Ascending aorta (tissue), 2 donors: ENCODE results near the gene MAN1C1. TPM values are rescaled to one million over a fixed set of nuclear protein-coding genes. Genes with fewer than 3 reads are reported as not detected.

ENCODE experiments used
- DNase-seq, 2 donors: peaks; one replicate each; pipeline ENCODE4 v3.0.0-alpha.2; 2019; ENCODE audit warnings: low spot score in 2 of 2
- H3K27ac ChIP-seq, 2 donors: fragments of 200-600 bp; sonication (generic); one replicate each; pipeline ENCODE4 v1.5.1; 2016 to 2017; ENCODE audit warnings: mild to moderate bottlenecking in 1 of 2
- H3K27me3 ChIP-seq: fragments of 200-600 bp; sonication (generic); one replicate; pipeline ENCODE4 v1.5.1; 2017
- H3K36me3 ChIP-seq, 2 donors: fragments of 200-600 bp; sonication (generic); one replicate each; pipeline ENCODE4 v1.5.1; 2016
- H3K4me1 ChIP-seq, 2 donors: fragments of 200-600 bp; sonication (generic); one replicate each; pipeline ENCODE4 v1.5.1; 2016 to 2017; ENCODE audit warnings: mild to moderate bottlenecking in 1 of 2
- H3K4me3 ChIP-seq, 2 donors: fragments of 200-600 bp; sonication (generic); one replicate each; pipeline ENCODE4 v1.5.1; 2016 to 2017; ENCODE audit warnings: mild to moderate bottlenecking in 1 of 2
- H3K9me3 ChIP-seq, 2 donors: fragments of 200-600 bp; sonication (generic); one replicate each; pipeline ENCODE4 v1.5.1; 2016
- intact Hi-C: fragments of 100-400 bp; cut with DNase I; formaldehyde crosslinking; loops from one replicate; pipeline ENCODE4 v1.15.1; 2023
- total RNA-seq: library from RNA; depleted of rRNA; stranded (reverse); fragments of >200 nt; gene quantifications from one replicate; pipeline ENCODE4 v1.1.0, GENCODE V29; 2016
- TF ChIP-seq, protein P1 (sequence below), 3 experiments: fragments of 200-600 bp in 2 of 3; fragments of 450-650 bp in 1 of 3; sonication (generic) in 2 of 3; IDR thresholded peaks; one replicate each; pipeline ENCODE4 v1.5.1; 2016 to 2019; ENCODE audit warnings: antibody characterized with exemption in 3 of 3, mild to moderate bottlenecking in 1 of 3, moderate library complexity in 1 of 3

Gene MAN1C1
- total RNA-seq, 1 donor from 2014 or later, result 14.3 TPM

DNA sequence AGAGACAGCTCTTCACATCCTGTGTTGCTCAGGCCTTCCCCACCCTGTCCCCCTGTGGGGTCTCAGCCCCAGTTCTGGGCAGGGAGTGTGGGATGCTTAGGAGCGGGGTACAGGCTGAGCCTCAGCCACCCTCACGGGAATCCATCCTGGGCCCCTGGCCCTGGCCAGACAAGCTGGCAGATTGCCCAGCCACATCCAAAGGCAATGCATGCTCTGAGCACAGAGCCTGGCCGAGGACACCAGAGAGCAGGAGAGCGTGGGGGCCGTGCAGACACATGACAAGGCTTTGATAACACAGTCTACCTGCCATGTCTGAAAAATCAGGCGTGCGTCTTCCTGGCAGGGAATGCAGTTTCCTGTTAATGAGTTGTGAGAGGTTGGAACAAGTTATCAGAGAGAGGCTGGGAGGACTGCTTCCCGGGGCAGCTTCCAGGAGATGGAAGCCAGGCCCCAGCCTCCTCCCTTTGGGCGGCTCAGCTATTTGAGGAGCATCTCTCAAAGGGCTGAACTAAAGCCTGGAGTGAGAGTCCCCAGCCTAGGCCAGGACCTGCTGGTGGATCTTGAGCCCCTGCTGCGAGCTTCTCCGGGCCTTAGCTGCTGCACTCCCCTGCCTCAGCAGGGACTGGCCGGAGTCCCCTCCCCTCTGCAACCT, 111.2 kb downstream of the MAN1C1 start:
- Histone ChIP-seq H3K27me3 (no peaks in the 10 kb centered on the region), H3K27ac (peak overlapping the region in 1 of 2 donors; percentile 22), H3K9me3 (no peaks in the 10 kb centered on the region), H3K4me1 (peaks cover 0 to 15% of the 10 kb centered on the region in 2 donors), H3K4me3 (no peak overlapping the region), H3K36me3 (no peaks in the 10 kb centered on the region)
- TF ChIP-seq, protein P1, sequence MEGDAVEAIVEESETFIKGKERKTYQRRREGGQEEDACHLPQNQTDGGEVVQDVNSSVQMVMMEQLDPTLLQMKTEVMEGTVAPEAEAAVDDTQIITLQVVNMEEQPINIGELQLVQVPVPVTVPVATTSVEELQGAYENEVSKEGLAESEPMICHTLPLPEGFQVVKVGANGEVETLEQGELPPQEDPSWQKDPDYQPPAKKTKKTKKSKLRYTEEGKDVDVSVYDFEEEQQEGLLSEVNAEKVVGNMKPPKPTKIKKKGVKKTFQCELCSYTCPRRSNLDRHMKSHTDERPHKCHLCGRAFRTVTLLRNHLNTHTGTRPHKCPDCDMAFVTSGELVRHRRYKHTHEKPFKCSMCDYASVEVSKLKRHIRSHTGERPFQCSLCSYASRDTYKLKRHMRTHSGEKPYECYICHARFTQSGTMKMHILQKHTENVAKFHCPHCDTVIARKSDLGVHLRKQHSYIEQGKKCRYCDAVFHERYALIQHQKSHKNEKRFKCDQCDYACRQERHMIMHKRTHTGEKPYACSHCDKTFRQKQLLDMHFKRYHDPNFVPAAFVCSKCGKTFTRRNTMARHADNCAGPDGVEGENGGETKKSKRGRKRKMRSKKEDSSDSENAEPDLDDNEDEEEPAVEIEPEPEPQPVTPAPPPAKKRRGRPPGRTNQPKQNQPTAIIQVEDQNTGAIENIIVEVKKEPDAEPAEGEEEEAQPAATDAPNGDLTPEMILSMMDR (IDR thresholded peaks at IDR 0.05), result no peak
- DNase-seq, result peak in 1 of 2 donors; percentile 74
- intact Hi-C loops, result no loop called here

DNA sequence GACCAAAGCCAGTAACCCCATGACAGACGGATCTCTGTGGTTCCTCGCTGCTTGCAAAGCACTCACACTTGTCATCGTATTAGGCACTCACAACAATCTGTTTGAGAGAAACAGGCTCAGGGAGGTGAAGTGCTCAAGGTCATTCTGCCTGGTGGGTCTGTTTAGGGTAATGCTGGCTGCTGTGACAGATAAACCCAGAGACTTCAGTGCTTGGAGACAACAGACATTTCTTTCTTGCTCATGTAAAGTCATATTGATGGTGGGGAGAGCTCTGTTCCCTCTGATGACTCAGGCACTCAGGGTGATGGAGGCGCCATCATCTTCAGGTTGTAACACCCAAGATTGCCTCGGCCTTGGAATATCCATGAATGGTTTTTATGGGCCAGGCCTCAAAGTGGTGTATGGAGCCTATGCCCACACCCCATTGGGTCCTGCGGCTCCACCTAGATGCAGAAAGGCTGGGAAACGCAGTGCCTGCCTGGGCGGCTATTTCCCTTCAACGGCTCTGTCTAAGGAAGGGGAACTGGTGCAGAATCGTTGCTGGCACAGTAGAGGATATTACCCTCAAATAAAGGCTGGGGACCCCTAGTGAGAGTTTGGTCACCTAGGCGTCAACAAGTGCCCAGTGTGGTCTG, 111.8 kb downstream of the MAN1C1 start:
- no peak for DNase-seq
- Histone ChIP-seq H3K36me3 (no peaks in the 10 kb centered on the region), H3K27me3 (no peaks in the 10 kb centered on the region), H3K27ac (peak overlapping the region in 1 of 2 donors; percentile 22), H3K4me1 (peaks cover 0 to 15% of the 10 kb centered on the region in 2 donors), H3K9me3 (no peaks in the 10 kb centered on the region), H3K4me3 (no peak overlapping the region)
- TF ChIP-seq, protein P1 (IDR thresholded peaks at IDR 0.05), result no peak
- intact Hi-C loops, result no loop called here

DNA sequence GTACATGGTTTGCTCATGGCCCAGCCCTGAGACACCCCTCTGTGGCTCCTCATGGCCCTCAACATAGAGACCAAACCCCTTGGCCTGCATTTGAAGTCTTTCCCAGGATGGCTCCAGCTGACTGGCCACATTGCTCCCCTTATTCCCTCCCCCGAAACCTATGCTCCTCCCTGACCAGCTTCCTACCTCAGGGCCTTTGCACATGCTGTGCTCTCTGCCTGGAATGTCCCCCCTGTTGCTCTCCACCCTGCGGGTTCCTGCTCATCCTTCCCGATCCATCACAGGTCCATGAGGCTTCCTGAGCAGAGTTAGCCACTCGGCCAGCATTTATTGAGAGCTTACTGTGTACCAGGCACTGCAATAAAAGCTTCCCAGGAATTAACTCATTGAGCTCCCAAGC, 112.5 kb downstream of the MAN1C1 start:
- no peaks in the 10 kb centered on the region for H3K27me3 ChIP-seq
- peaks cover 0 to 15% of the 10 kb centered on the region in 2 donors for H3K4me1 ChIP-seq
- H3K27ac ChIP-seq, result no peak overlapping the region
- no peak for DNase-seq
- TF ChIP-seq, protein P1 (IDR thresholded peaks at IDR 0.05), result no peak
- intact Hi-C loops, result no loop called here
- no peaks in the 10 kb centered on the region for H3K36me3 ChIP-seq
- no peak overlapping the region for H3K4me3 ChIP-seq
- H3K9me3 ChIP-seq, result no peaks in the 10 kb centered on the region

DNA sequence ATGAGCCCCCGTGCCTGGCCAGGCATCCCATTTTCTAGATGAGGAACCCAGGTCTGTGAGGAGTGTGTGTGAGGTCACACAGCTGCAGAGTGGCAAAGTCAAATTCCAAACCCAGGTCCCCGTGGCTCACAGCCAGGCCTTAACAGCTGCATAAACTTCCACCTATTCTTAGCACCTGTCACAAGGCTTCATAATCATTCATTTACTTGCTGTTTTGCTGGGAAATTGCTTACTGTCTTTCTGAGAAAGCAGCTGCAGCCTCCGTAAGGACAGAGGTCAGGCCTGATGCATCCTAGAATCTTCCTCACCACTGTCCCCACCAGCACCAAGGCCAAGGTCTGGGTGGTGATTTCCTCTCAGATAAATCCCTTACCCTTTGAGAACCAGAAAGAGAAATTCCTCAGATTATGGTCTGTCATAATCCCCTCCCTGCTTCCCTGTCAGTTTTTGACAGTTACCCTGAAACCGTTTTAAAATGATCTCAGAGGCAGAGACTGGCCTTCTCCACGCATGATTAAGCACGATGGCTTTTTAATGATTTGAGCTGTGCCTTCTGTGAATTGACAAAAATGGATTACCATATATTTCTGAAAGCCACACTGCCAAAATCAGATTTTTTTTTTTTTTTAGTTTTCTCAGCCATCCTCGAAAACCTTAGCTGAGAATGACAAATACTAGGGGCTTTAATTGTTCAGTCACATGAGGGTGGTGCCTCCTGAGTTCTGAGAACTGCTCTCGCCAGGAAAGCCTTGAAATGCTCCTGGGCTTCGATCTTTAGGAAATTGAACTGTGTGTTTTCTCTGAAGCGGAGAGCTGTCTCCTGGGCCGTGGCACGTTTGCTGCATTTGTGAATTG, 113.4 kb downstream of the MAN1C1 start:
- Histone ChIP-seq H3K27ac (no peak overlapping the region), H3K27me3 (no peaks in the 10 kb centered on the region), H3K4me1 (peaks cover 0 to 15% of the 10 kb centered on the region in 2 donors), H3K4me3 (no peak overlapping the region), H3K9me3 (no peaks in the 10 kb centered on the region), H3K36me3 (no peaks in the 10 kb centered on the region)
- no peak for DNase-seq
- intact Hi-C loops, result no loop called here
- TF ChIP-seq, protein P1 (IDR thresholded peaks at IDR 0.05), result no peak

DNA sequence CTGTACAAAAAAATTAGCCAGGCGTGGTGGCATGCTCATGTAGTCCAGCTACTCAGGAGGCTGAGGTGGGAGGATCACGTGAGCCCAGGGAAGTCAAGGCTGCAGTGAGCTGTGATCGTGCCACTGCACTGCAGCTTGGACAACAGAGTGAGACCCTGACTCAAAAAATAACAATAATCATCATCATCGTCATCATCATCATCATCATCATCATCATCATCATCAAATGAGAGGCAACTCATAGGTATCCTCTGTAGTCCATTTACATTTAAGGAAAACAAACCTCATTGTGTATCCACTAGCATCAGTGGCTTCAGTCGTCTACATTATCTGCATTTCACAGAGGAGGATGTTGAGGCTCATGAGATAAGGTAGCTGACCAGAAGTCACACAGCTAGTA, 114.6 kb downstream of the MAN1C1 start:
- Histone ChIP-seq H3K27ac (no peak overlapping the region), H3K4me1 (peaks cover 0 to 15% of the 10 kb centered on the region in 2 donors), H3K9me3 (no peaks in the 10 kb centered on the region), H3K27me3 (no peaks in the 10 kb centered on the region), H3K4me3 (no peak overlapping the region), H3K36me3 (no peaks in the 10 kb centered on the region)
- TF ChIP-seq, protein P1 (IDR thresholded peaks at IDR 0.05), result no peak
- intact Hi-C loops, result no loop called here
- DNase-seq, result no peak
